ENCODE measurements around the gene NTM. TPM values are rescaled to one million over a fixed set of nuclear protein-coding genes. Genes with fewer than 3 reads are reported as not detected.

NTM gene
- total RNA-seq, 1 donor from 2014 or later: 92.1 TPM

DNA sequence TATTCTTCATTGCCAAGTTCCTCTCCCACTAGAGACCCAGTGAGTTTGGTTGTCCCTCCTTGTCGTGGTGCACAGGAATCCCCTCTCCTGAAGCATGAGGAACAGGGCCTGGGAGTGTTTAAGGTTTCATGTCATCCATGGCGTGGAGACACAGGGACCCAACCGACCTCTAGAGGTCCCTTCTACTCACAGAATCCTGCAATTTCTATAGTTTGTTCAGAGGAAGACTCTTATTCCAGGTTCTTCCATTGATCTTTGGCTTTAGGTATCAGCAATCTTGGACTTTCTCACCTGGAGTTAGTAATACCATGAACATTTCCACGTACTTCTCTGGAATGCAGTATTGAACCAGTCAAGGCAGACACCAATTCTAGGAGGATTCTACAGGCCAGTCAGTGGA, 548.2 kb downstream of the NTM start:
- Mint-ChIP-seq H3K4me1 (ENCODE audit: low read depth) (peaks cover 51% of the 10 kb centered on the region), H3K9me3 (ENCODE audit: low read depth) (no peaks in the 10 kb centered on the region), H3K36me3 (ENCODE audit: low read depth) (peaks cover 4% of the 10 kb centered on the region), H3K4me3 (ENCODE audit: unreplicated experiment) (no peak overlapping the region), H3K27ac (ENCODE audit: unreplicated experiment) (no peak overlapping the region), H3K27me3 (ENCODE audit: low read depth) (no peaks in the 10 kb centered on the region)
- TF ChIP-seq, protein P1, sequence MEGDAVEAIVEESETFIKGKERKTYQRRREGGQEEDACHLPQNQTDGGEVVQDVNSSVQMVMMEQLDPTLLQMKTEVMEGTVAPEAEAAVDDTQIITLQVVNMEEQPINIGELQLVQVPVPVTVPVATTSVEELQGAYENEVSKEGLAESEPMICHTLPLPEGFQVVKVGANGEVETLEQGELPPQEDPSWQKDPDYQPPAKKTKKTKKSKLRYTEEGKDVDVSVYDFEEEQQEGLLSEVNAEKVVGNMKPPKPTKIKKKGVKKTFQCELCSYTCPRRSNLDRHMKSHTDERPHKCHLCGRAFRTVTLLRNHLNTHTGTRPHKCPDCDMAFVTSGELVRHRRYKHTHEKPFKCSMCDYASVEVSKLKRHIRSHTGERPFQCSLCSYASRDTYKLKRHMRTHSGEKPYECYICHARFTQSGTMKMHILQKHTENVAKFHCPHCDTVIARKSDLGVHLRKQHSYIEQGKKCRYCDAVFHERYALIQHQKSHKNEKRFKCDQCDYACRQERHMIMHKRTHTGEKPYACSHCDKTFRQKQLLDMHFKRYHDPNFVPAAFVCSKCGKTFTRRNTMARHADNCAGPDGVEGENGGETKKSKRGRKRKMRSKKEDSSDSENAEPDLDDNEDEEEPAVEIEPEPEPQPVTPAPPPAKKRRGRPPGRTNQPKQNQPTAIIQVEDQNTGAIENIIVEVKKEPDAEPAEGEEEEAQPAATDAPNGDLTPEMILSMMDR (IDR thresholded peaks at IDR 0.05): no peak
- DNase-seq (ENCODE audit: low spot score): no peak

- no peak overlapping the region for H3K4me3 Mint-ChIP-seq (ENCODE audit: unreplicated experiment)
- H3K36me3 Mint-ChIP-seq (ENCODE audit: low read depth): peaks cover 6% of the 10 kb centered on the region
- TF ChIP-seq, protein P1 (IDR thresholded peaks at IDR 0.05): no peak
- H3K9me3 Mint-ChIP-seq (ENCODE audit: low read depth): no peaks in the 10 kb centered on the region
- DNase-seq (ENCODE audit: low spot score): no peak
- H3K4me1 Mint-ChIP-seq (ENCODE audit: low read depth): peaks cover 50% of the 10 kb centered on the region
- H3K27me3 Mint-ChIP-seq (ENCODE audit: low read depth): no peaks in the 10 kb centered on the region
- H3K27ac Mint-ChIP-seq (ENCODE audit: unreplicated experiment): peak overlapping the region; percentile 34
Measured at GRCh38 chr11:131922220-131922619, 551.8 kb downstream of the NTM start.

DNA sequence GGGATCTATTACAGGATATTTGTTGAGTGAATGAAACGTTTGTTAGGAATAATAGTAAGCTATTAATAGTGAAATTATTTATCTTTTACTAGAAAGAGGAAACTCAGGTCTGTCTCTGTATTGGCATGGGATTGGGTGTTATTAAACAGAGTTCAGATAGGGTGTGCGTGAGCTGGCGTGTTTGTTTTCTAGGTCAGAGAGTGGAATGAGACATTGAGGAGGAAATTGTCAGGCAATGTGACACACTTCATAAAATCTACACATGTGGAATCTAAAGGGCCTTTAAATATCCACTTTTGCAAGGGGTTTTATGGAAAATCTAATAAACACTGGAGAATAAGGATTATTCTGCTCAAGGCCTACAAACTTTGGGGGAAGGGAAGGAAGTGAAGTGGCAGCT, 552.9 kb downstream of the NTM start:
- no peak for DNase-seq (ENCODE audit: low spot score)
- Mint-ChIP-seq H3K27ac (ENCODE audit: unreplicated experiment) (peak overlapping the region; percentile 97), H3K9me3 (ENCODE audit: low read depth) (no peaks in the 10 kb centered on the region), H3K27me3 (ENCODE audit: low read depth) (no peaks in the 10 kb centered on the region), H3K4me3 (ENCODE audit: unreplicated experiment) (no peak overlapping the region), H3K4me1 (ENCODE audit: low read depth) (peaks cover 45% of the 10 kb centered on the region), H3K36me3 (ENCODE audit: low read depth) (peaks cover 6% of the 10 kb centered on the region)
- TF ChIP-seq, protein P1 (IDR thresholded peaks at IDR 0.05): no peak

- no peaks in the 10 kb centered on the region for H3K9me3 Mint-ChIP-seq (ENCODE audit: low read depth)
- H3K27ac Mint-ChIP-seq (ENCODE audit: unreplicated experiment): peak overlapping the region; percentile 97
- H3K36me3 Mint-ChIP-seq (ENCODE audit: low read depth): peaks cover 8% of the 10 kb centered on the region
- no peaks in the 10 kb centered on the region for H3K27me3 Mint-ChIP-seq (ENCODE audit: low read depth)
- TF ChIP-seq, protein P1 (IDR thresholded peaks at IDR 0.05): no peak
- peak overlapping the region; percentile 46 for H3K4me3 Mint-ChIP-seq (ENCODE audit: unreplicated experiment)
- no peak for DNase-seq (ENCODE audit: low spot score)
- H3K4me1 Mint-ChIP-seq (ENCODE audit: low read depth): peaks cover 48% of the 10 kb centered on the region
Measured at GRCh38 chr11:131924001-131924400, 553.6 kb downstream of the NTM start.

GRCh38 chr11:131924457-131925201, 554.2 kb downstream of the NTM start:
- Mint-ChIP-seq H3K4me1 (ENCODE audit: low read depth) (peaks cover 48% of the 10 kb centered on the region), H3K36me3 (ENCODE audit: low read depth) (peaks cover 8% of the 10 kb centered on the region), H3K27ac (ENCODE audit: unreplicated experiment) (peak overlapping the region; percentile 97), H3K27me3 (ENCODE audit: low read depth) (no peaks in the 10 kb centered on the region), H3K9me3 (ENCODE audit: low read depth) (no peaks in the 10 kb centered on the region), H3K4me3 (ENCODE audit: unreplicated experiment) (peak overlapping the region; percentile 46)
- DNase-seq (ENCODE audit: low spot score): no peak
- TF ChIP-seq, protein P1 (IDR thresholded peaks at IDR 0.05): no peak
